H9 (cell line): Measurements from ENCODE around the gene LNP1. TPM values are rescaled to one million over a fixed set of nuclear protein-coding genes. Genes with fewer than 3 reads are reported as not detected.

ENCODE experiments used
- DNase-seq: peaks from one replicate; pipeline ENCODE4 v3.0.0-alpha.2; 2017
- H2AFZ ChIP-seq: one replicate; pipeline ENCODE4 v1.6.1; 2013; ENCODE audit warnings: mild to moderate bottlenecking, low read length, control low read depth, moderate library complexity
- H2AK5ac ChIP-seq: 2 replicates; pipeline ENCODE4 v1.6.1; 2013; ENCODE audit warnings: low read length, control low read depth, mixed read lengths; ENCODE audit not compliant: insufficient read length
- H2BK120ac ChIP-seq: one replicate; pipeline ENCODE4 v1.6.1; 2013; ENCODE audit warnings: low read depth, mild to moderate bottlenecking, low read length, control low read depth, inconsistent platforms; ENCODE audit not compliant: poor library complexity, severe bottlenecking
- H2BK12ac ChIP-seq: 2 replicates; pipeline ENCODE4 v1.6.1; 2013; ENCODE audit warnings: low read length, control low read depth, mixed read lengths, low read depth; ENCODE audit not compliant: insufficient read length
- H2BK15ac ChIP-seq: 2 replicates; pipeline ENCODE4 v1.6.1; 2013; ENCODE audit warnings: low read depth, low read length, control low read depth
- H2BK20ac ChIP-seq: one replicate; pipeline ENCODE4 v1.6.1; 2013; ENCODE audit warnings: low read depth, mild to moderate bottlenecking, low read length, control low read depth, inconsistent platforms; ENCODE audit not compliant: poor library complexity, severe bottlenecking
- H2BK5ac ChIP-seq: 2 replicates; pipeline ENCODE4 v1.6.1; 2013; ENCODE audit warnings: low read length, control low read depth, mixed read lengths; ENCODE audit not compliant: insufficient read length
- H3K14ac ChIP-seq: 2 replicates; pipeline ENCODE4 v1.6.1; 2013; ENCODE audit warnings: low read length, control low read depth; ENCODE audit not compliant: insufficient read depth
- H3K18ac ChIP-seq: 2 replicates; pipeline ENCODE4 v1.6.1; 2013; ENCODE audit warnings: low read depth, mild to moderate bottlenecking, mixed read lengths, low read length, control low read depth; ENCODE audit not compliant: insufficient read length
- H3K23ac ChIP-seq: 2 replicates; pipeline ENCODE4 v1.6.1; 2013; ENCODE audit warnings: low read length, control low read depth, mixed read lengths, low read depth; ENCODE audit not compliant: insufficient read length
- H3K23me2 ChIP-seq: 2 replicates; pipeline ENCODE4 v1.6.1; 2013; ENCODE audit warnings: low read depth, mild to moderate bottlenecking, mixed read lengths, low read length, control low read depth; ENCODE audit not compliant: insufficient read length, poor library complexity, severe bottlenecking
- H3K27ac ChIP-seq: 2 replicates; pipeline ENCODE4 v1.5.1; 2013; ENCODE audit warnings: low read length, control low read depth, mixed read lengths, low read depth; ENCODE audit not compliant: insufficient read length
- H3K27me3 ChIP-seq: 2 replicates; pipeline ENCODE4 v1.6.1; 2013; ENCODE audit warnings: low read length, control low read depth, inconsistent platforms; ENCODE audit not compliant: insufficient read depth
- H3K4ac ChIP-seq: 2 replicates; pipeline ENCODE4 v1.6.1; 2013; ENCODE audit warnings: low read depth, mild to moderate bottlenecking, control low read depth, inconsistent platforms, low read length, moderate library complexity
- H3K4me1 ChIP-seq: 2 replicates; pipeline ENCODE4 v1.6.1; 2013; ENCODE audit warnings: low read length, control low read depth, inconsistent platforms; ENCODE audit not compliant: insufficient read depth
- H3K4me2 ChIP-seq: 2 replicates; pipeline ENCODE4 v1.6.1; 2013; ENCODE audit warnings: low read length, control low read depth, mixed read lengths; ENCODE audit not compliant: insufficient read length, insufficient read depth
- H3K56ac ChIP-seq: 2 replicates; pipeline ENCODE4 v1.6.1; 2013; ENCODE audit warnings: low read depth, mild to moderate bottlenecking, mixed read lengths, low read length, control low read depth; ENCODE audit not compliant: insufficient read length
- H3K79me1 ChIP-seq: 2 replicates; pipeline ENCODE4 v1.6.1; 2013; ENCODE audit warnings: low read depth, mild to moderate bottlenecking, moderate library complexity, low read length, control low read depth, inconsistent platforms; ENCODE audit not compliant: insufficient read depth, poor library complexity, severe bottlenecking
- H3K79me2 ChIP-seq: 2 replicates; pipeline ENCODE4 v1.6.1; 2013; ENCODE audit warnings: low read length, control low read depth, inconsistent platforms; ENCODE audit not compliant: insufficient read depth
- H3K9ac ChIP-seq: 2 replicates; pipeline ENCODE4 v1.6.1; 2013; ENCODE audit warnings: low read length, control low read depth, mixed read lengths; ENCODE audit not compliant: insufficient read length; ENCODE audit errors: extremely low read depth
- H3K9me3 ChIP-seq: one replicate; pipeline ENCODE4 v1.6.1; 2013; ENCODE audit warnings: low read depth, low read length, inconsistent platforms; ENCODE audit not compliant: control insufficient read depth
- H3T11ph ChIP-seq: one replicate; pipeline ENCODE4 v1.6.1; 2013; ENCODE audit warnings: mild to moderate bottlenecking, low read length, control low read depth, inconsistent platforms
- H4K20me1 ChIP-seq: one replicate; pipeline ENCODE4 v1.6.1; 2013; ENCODE audit not compliant: control insufficient read depth, insufficient read length, insufficient read depth
- H4K5ac ChIP-seq: 2 replicates; pipeline ENCODE4 v1.6.1; 2013; ENCODE audit warnings: low read depth, mild to moderate bottlenecking, mixed read lengths, low read length, control low read depth; ENCODE audit not compliant: insufficient read length
- H4K8ac ChIP-seq: replicated peaks from 2 replicates; pipeline ENCODE4 v1.6.1; 2013; ENCODE audit warnings: low read length, control low read depth, mixed read lengths, low read depth; ENCODE audit not compliant: insufficient read length
- H4K91ac ChIP-seq: 2 replicates; pipeline ENCODE4 v1.6.1; 2013; ENCODE audit warnings: low read depth, mild to moderate bottlenecking, moderate library complexity, mixed read lengths, low read length, control low read depth; ENCODE audit not compliant: insufficient read length
- H3K27ac Mint-ChIP-seq, 3 experiments: 2 replicates in 2 of 3; 3 replicates in 1 of 3; pipeline ENCODE4 v1.8.0; 2020 to 2021; ENCODE audit warnings: mixed read lengths in 3 of 3, mild to moderate bottlenecking in 1 of 3, moderate library complexity in 1 of 3
- H3K27me3 Mint-ChIP-seq: 2 replicates; pipeline ENCODE4 v1.8.0; 2021; ENCODE audit warnings: low read depth, mild to moderate bottlenecking, moderate library complexity, mixed read lengths
- H3K36me3 Mint-ChIP-seq, 3 experiments: 2 replicates in 2 of 3; 3 replicates in 1 of 3; pipeline ENCODE4 v1.8.0; 2020 to 2021; ENCODE audit warnings: low read depth in 3 of 3, mixed read lengths in 3 of 3; ENCODE audit not compliant: insufficient read depth in 1 of 3
- H3K4me1 Mint-ChIP-seq, 2 experiments: 2 replicates each; pipeline ENCODE4 v1.8.0; 2020; ENCODE audit warnings: mixed read lengths in 2 of 2
- H3K4me3 Mint-ChIP-seq, 2 experiments: 2 replicates in 1 of 2; 3 replicates in 1 of 2; pipeline ENCODE4 v1.8.0; 2020 to 2021; ENCODE audit warnings: mild to moderate bottlenecking in 2 of 2, mixed read lengths in 2 of 2, moderate library complexity in 1 of 2
- H3K9me3 Mint-ChIP-seq, 2 experiments: 2 replicates in 1 of 2; 3 replicates in 1 of 2; pipeline ENCODE4 v1.8.0; 2020; ENCODE audit warnings: mild to moderate bottlenecking in 2 of 2, mixed read lengths in 2 of 2, moderate library complexity in 1 of 2
- CTCF ChIP-seq: fragments of 200-600 bp; sonication (generic); conservative IDR thresholded peaks from 3 replicates; pipeline ENCODE4 v1.8.0; 2021; ENCODE audit warnings: antibody characterized with exemption, mild to moderate bottlenecking
- WGBS: extraction: QIAGEN DNeasy Blood & Tissue Kit; methylation state at CpG from one replicate; pipeline ENCODE4 v1.1.7; 2013; ENCODE audit warnings: missing lambda C conversion rate, low lambda C conversion rate, mixed read lengths; ENCODE audit not compliant: insufficient read length; ENCODE audit errors: extremely low coverage; 5-methylcytosine and 5-hydroxymethylcytosine counted together
- total RNA-seq: library from RNA; stranded (reverse); gene quantifications from 2 replicates; pipeline ENCODE4 v1.2.1, GENCODE V29; 2021

The LNP1 gene
- total RNA-seq, 1 experiment from 2014 or later: 4.1 TPM

GRCh38 chr3:100400419-100400779 lies 940 bp upstream of the LNP1 start:
- 0 out of 2 replicates have a peak, but pooled peaks cover 2% of the 10 kb centered on the region for H3K4me1 ChIP-seq

More at GRCh38 chr3:100400419-100400779, 940 bp upstream of the LNP1 start:
- H3K79me1 ChIP-seq: no peaks in the 10 kb centered on the region
- H3K56ac ChIP-seq: no peak overlapping the region
- no peak overlapping the region for H3K23ac ChIP-seq
- 0 out of 7 replicates have a peak overlapping the region, but pooled peaks of 1 of the 3 experiments have one; percentile 55 for H3K27ac Mint-ChIP-seq
- peaks cover 6% of the 10 kb centered on the region for H3K23me2 ChIP-seq
- no peak overlapping the region for H4K91ac ChIP-seq
- no peak overlapping the region for H2BK12ac ChIP-seq
- no peak overlapping the region for H4K8ac ChIP-seq
- no peak overlapping the region for H2BK20ac ChIP-seq
- H4K5ac ChIP-seq: no peak overlapping the region
- no peak for TF ChIP-seq CTCF
- peak overlapping the region; percentile 83 to 91 for H3K4me3 Mint-ChIP-seq
- WGBS: no CpG with 5 or more reads among the region's 22 CpGs
- H3K9ac ChIP-seq: peak overlapping the region; percentile 69
- H3K79me2 ChIP-seq: peaks cover 28% of the 10 kb centered on the region; the same call in 1 of the 2 replicates
- no peak overlapping the region for H2BK120ac ChIP-seq
- H3K14ac ChIP-seq: no peak overlapping the region
- H3K27ac ChIP-seq: no peak overlapping the region
- no peak overlapping the region for H3K18ac ChIP-seq
- H3K4me1 Mint-ChIP-seq: peaks cover 28 to 30% of the 10 kb centered on the region in 2 experiments
- H3K4me2 ChIP-seq: peak overlapping the region; percentile 74
- H2AK5ac ChIP-seq: no peak overlapping the region
- H3K27me3 Mint-ChIP-seq: peaks cover 4% of the 10 kb centered on the region
- no peaks in the 10 kb centered on the region for H4K20me1 ChIP-seq
- H3K36me3 Mint-ChIP-seq: peaks cover 5 to 12% (median 12%) of the 10 kb centered on the region in 3 experiments; a peak in 5 of 7 replicates
- no peak overlapping the region for H2BK15ac ChIP-seq
- no peak overlapping the region for H2AFZ ChIP-seq
- H3T11ph ChIP-seq: no peak overlapping the region
- H3K9me3 Mint-ChIP-seq: no peaks in the 10 kb centered on the region
- no peak overlapping the region for H3K4ac ChIP-seq
- DNase-seq: no peak
- no peak overlapping the region for H2BK5ac ChIP-seq
- no peaks in the 10 kb centered on the region for H3K9me3 ChIP-seq
- no peaks in the 10 kb centered on the region for H3K27me3 ChIP-seq
